ENCODE measurements around the gene CCDC158. TPM values are rescaled to one million over a fixed set of nuclear protein-coding genes. Genes with fewer than 3 reads are reported as not detected.

Gene CCDC158
- total and polyA plus RNA-seq, 2 experiments from 2014 or later, result 0.21 to 0.27 TPM

DNA sequence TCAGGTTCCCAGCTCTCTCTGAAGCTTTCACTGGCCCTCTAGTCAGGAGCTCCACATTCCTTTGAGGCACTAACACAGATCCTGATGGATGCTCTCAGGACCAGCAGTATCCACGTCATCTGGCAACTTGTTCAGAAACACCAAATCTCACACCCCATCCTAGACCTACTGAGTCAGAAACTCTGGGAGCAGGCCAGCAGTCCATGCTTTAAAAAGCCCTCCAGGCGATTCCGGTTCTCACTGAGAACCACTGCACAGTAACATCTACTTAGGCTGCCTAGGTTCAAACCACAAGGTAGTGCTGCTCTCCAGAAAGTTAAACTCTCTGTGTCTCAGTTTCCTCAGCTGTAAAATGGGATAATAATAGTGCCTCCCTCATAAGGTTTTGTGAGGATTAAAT is 55.3 kb downstream of the CCDC158 start:
- Mint-ChIP-seq H3K4me3 (no peak overlapping the region), H3K9me3 (peaks cover 5% of the 10 kb centered on the region), H3K4me1 (no peaks in the 10 kb centered on the region), H3K36me3 (ENCODE audit: low read depth) (peaks cover 5% of the 10 kb centered on the region), H3K27me3 (ENCODE audit: insufficient read depth, low read depth, poor library complexity) (no peaks in the 10 kb centered on the region), H3K27ac (no peak overlapping the region)
- Histone ChIP-seq H3K4me3 (no peak overlapping the region), H3K36me3 (ENCODE audit: insufficient read depth) (no peaks in the 10 kb centered on the region), H3K27ac (ENCODE audit: low read depth) (no peak overlapping the region), H3K79me2 (replicated peaks; ENCODE audit: insufficient read depth) (no peaks in the 10 kb centered on the region), H3K4me1 (ENCODE audit: insufficient read depth) (no peaks in the 10 kb centered on the region), H3K4me2 (no peak overlapping the region), H3K27me3 (ENCODE audit: insufficient read depth) (no peaks in the 10 kb centered on the region), H2AFZ (no peak overlapping the region), H3F3A (replicated peaks; ENCODE audit: low read depth) (no peaks in the 10 kb centered on the region), H4K20me1 (replicated peaks; ENCODE audit: insufficient read depth) (no peaks in the 10 kb centered on the region), H3K9me2 (ENCODE audit: insufficient read depth) (no peaks in the 10 kb centered on the region)
- no peak for TF ChIP-seq CREB1 (CRISPR knock-in tag; IDR thresholded peaks at IDR 0.05; ENCODE audit: low read depth)
- no peak for TF ChIP-seq JUNB (IDR thresholded peaks at IDR 0.05; ENCODE audit: unreplicated experiment)
- TF ChIP-seq EZH2phosphoT487 (IDR thresholded peaks at IDR 0.05; ENCODE audit: unreplicated experiment), result no peak
- TF ChIP-seq STAT1 (IDR thresholded peaks at IDR 0.05; ENCODE audit: unreplicated experiment), result no peak
- TF ChIP-seq, protein P1, sequence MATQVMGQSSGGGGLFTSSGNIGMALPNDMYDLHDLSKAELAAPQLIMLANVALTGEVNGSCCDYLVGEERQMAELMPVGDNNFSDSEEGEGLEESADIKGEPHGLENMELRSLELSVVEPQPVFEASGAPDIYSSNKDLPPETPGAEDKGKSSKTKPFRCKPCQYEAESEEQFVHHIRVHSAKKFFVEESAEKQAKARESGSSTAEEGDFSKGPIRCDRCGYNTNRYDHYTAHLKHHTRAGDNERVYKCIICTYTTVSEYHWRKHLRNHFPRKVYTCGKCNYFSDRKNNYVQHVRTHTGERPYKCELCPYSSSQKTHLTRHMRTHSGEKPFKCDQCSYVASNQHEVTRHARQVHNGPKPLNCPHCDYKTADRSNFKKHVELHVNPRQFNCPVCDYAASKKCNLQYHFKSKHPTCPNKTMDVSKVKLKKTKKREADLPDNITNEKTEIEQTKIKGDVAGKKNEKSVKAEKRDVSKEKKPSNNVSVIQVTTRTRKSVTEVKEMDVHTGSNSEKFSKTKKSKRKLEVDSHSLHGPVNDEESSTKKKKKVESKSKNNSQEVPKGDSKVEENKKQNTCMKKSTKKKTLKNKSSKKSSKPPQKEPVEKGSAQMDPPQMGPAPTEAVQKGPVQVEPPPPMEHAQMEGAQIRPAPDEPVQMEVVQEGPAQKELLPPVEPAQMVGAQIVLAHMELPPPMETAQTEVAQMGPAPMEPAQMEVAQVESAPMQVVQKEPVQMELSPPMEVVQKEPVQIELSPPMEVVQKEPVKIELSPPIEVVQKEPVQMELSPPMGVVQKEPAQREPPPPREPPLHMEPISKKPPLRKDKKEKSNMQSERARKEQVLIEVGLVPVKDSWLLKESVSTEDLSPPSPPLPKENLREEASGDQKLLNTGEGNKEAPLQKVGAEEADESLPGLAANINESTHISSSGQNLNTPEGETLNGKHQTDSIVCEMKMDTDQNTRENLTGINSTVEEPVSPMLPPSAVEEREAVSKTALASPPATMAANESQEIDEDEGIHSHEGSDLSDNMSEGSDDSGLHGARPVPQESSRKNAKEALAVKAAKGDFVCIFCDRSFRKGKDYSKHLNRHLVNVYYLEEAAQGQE (IDR thresholded peaks at IDR 0.05; ENCODE audit: unreplicated experiment), result no peak
- no peak for TF ChIP-seq ZNF331 (CRISPR knock-in tag; IDR thresholded peaks at IDR 0.05; ENCODE audit: low read depth)
- no peak for DNase-seq (ENCODE audit: low spot score)
- ATAC-seq, result no peak

DNA sequence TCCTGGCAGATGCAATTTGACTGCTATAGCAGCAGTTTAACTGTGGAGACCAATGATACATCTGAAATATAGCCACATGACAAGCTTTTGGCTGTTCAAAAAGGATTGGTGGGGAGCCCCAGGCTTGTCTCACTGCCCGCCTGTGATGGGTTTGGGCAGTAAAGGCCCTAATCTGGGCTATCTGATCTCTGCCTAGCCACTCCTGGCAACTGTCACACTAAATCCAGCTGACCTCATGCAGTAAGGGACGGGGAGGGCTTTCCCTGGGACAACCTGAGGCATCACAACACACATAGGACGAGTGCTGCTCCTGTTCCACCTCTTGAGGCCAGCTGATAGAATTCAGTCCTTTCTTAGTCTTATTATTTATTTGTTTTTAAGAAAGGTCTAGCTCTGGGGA is 56.2 kb downstream of the CCDC158 start:
- no peak for TF ChIP-seq NANOG (IDR thresholded peaks at IDR 0.05; ENCODE audit: borderline replicate concordance)
- TF ChIP-seq POLR2AphosphoS5 (IDR thresholded peaks at IDR 0.05; ENCODE audit: low read depth), result no peak
- TF ChIP-seq, protein P2, sequence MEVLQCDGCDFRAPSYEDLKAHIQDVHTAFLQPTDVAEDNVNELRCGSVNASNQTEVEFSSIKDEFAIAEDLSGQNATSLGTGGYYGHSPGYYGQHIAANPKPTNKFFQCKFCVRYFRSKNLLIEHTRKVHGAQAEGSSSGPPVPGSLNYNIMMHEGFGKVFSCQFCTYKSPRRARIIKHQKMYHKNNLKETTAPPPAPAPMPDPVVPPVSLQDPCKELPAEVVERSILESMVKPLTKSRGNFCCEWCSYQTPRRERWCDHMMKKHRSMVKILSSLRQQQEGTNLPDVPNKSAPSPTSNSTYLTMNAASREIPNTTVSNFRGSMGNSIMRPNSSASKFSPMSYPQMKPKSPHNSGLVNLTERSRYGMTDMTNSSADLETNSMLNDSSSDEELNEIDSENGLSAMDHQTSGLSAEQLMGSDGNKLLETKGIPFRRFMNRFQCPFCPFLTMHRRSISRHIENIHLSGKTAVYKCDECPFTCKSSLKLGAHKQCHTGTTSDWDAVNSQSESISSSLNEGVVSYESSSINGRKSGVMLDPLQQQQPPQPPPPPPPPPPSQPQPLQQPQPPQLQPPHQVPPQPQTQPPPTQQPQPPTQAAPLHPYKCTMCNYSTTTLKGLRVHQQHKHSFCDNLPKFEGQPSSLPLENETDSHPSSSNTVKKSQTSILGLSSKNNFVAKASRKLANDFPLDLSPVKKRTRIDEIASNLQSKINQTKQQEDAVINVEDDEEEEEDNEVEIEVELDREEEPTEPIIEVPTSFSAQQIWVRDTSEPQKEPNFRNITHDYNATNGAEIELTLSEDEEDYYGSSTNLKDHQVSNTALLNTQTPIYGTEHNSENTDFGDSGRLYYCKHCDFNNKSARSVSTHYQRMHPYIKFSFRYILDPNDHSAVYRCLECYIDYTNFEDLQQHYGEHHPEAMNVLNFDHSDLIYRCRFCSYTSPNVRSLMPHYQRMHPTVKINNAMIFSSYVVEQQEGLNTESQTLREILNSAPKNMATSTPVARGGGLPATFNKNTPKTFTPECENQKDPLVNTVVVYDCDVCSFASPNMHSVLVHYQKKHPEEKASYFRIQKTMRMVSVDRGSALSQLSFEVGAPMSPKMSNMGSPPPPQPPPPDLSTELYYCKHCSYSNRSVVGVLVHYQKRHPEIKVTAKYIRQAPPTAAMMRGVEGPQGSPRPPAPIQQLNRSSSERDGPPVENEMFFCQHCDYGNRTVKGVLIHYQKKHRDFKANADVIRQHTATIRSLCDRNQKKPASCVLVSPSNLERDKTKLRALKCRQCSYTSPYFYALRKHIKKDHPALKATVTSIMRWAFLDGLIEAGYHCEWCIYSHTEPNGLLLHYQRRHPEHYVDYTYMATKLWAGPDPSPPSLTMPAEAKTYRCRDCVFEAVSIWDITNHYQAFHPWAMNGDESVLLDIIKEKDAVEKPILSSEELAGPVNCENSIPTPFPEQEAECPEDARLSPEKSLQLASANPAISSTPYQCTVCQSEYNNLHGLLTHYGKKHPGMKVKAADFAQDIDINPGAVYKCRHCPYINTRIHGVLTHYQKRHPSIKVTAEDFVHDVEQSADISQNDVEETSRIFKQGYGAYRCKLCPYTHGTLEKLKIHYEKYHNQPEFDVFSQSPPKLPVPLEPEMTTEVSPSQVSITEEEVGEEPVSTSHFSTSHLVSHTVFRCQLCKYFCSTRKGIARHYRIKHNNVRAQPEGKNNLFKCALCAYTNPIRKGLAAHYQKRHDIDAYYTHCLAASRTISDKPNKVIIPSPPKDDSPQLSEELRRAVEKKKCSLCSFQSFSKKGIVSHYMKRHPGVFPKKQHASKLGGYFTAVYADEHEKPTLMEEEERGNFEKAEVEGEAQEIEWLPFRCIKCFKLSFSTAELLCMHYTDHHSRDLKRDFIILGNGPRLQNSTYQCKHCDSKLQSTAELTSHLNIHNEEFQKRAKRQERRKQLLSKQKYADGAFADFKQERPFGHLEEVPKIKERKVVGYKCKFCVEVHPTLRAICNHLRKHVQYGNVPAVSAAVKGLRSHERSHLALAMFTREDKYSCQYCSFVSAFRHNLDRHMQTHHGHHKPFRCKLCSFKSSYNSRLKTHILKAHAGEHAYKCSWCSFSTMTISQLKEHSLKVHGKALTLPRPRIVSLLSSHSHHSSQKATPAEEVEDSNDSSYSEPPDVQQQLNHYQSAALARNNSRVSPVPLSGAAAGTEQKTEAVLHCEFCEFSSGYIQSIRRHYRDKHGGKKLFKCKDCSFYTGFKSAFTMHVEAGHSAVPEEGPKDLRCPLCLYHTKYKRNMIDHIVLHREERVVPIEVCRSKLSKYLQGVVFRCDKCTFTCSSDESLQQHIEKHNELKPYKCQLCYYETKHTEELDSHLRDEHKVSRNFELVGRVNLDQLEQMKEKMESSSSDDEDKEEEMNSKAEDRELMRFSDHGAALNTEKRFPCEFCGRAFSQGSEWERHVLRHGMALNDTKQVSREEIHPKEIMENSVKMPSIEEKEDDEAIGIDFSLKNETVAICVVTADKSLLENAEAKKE (CRISPR knock-in tag; IDR thresholded peaks at IDR 0.05), result no peak
- no peak overlapping the region for H3K4me2 ChIP-seq
- DNase-seq (ENCODE audit: low spot score), result no peak

More for the DNA sequence above, 56.2 kb downstream of the CCDC158 start:
- ATAC-seq, result no peak
- H2AFZ ChIP-seq, result no peak overlapping the region
- no peak overlapping the region for H3K4me3 Mint-ChIP-seq
- H3K36me3 Mint-ChIP-seq (ENCODE audit: low read depth), result peaks cover 7% of the 10 kb centered on the region
- no peaks in the 10 kb centered on the region for H3K27me3 Mint-ChIP-seq (ENCODE audit: insufficient read depth, low read depth, poor library complexity)
- no peaks in the 10 kb centered on the region for H3F3A ChIP-seq (replicated peaks; ENCODE audit: low read depth)
- H3K4me1 ChIP-seq (ENCODE audit: insufficient read depth), result no peaks in the 10 kb centered on the region
- H3K27me3 ChIP-seq (ENCODE audit: insufficient read depth), result no peaks in the 10 kb centered on the region
- no peak overlapping the region for H3K4me3 ChIP-seq
- H4K20me1 ChIP-seq (replicated peaks; ENCODE audit: insufficient read depth), result no peaks in the 10 kb centered on the region
- no peaks in the 10 kb centered on the region for H3K9me2 ChIP-seq (ENCODE audit: insufficient read depth)
- no peaks in the 10 kb centered on the region for H3K36me3 ChIP-seq (ENCODE audit: insufficient read depth)
- no peaks in the 10 kb centered on the region for H3K4me1 Mint-ChIP-seq
- peaks cover 14% of the 10 kb centered on the region for H3K9me3 Mint-ChIP-seq
- H3K27ac Mint-ChIP-seq, result no peak overlapping the region
- no peaks in the 10 kb centered on the region for H3K79me2 ChIP-seq (replicated peaks; ENCODE audit: insufficient read depth)
- H3K27ac ChIP-seq (ENCODE audit: low read depth), result no peak overlapping the region
